H1 (cell line): ENCODE measurements around the gene MSI2. TPM values are rescaled to one million over a fixed set of nuclear protein-coding genes. Genes with fewer than 3 reads are reported as not detected.

Source experiments
- polyA plus RNA-seq, 7 experiments: library from polyadenylated mRNA; depleted of rRNA in 3 of 7; stranded (reverse) in 5 of 7; unstranded in 2 of 7; fragments of >200 nt in 5 of 7; fragments of 200-250 nt in 2 of 7; gene quantifications; 1 replicate in 5 of 7; 2 replicates in 1 of 7; 4 replicates in 1 of 7; pipeline versions ENCODE4 v1.2.1 to v1.2.3, GENCODE V29; 2011 to 2013; ENCODE audit warnings: missing spikeins in 2 of 7, mixed read lengths in 2 of 7
- small RNA-seq: library from polyadenylated mRNA; stranded (forward); fragments of <200 nt; extraction: miRNeasy Mini kit (QIAGEN cat#:217004); gene quantifications from one replicate; pipeline ENCODE3, GENCODE V24; 2013; ENCODE audit not compliant: insufficient read depth
- total RNA-seq: library from RNA; stranded (reverse); fragmentation: NEBNext Ultra II Directional; extraction: Animal tissue kit (Norgen Biotek cat#: 25700); gene quantifications from 2 replicates; pipeline ENCODE4 v1.2.1, GENCODE V29; 2021

The MSI2 gene
- total and polyA plus RNA-seq, 2 of the 8 experiments (the other 6 are each of a cell fraction or from before 2014, with no cell fraction given), result 36.7 to 80.6 TPM

Small RNA genes lying within 50 kb of the gene (small RNA-seq; reads per million reads assigned to genes)
- not detected for gene RN7SL449P
- not detected for gene RNU7-134P

Other genes with a start within 250 kb of the MSI2 start
- gene AKAP1, start 171.3 kb upstream of the MSI2 start, total RNA-seq, result 110 and 120 TPM in 2 replicates
- 156 and 195 TPM in 2 replicates for gene AKAP1, start 171.3 kb upstream of the MSI2 start, polyA plus RNA-seq (2011; rRNA removed)